Bronchial epithelial cell (primary cell): ENCODE results near the gene GRK6. TPM values are rescaled to one million over a fixed set of nuclear protein-coding genes. Genes with fewer than 3 reads are reported as not detected.

ENCODE experiments used
- DNase-seq: peaks from one replicate; pipeline ENCODE4 v3.0.0-alpha.2; 2010; ENCODE audit warnings: low read depth
- FAIRE-seq: peaks from 2 replicates; lab custom pipeline; 2011; peaks lifted over from hg19 to GRCh38; lab: Jason Lieb, UNC
- H3K27me3 ChIP-seq: 2 replicates; pipeline ENCODE4 v1.5.1; 2011; ENCODE audit warnings: low read length; ENCODE audit not compliant: control insufficient read depth, insufficient read depth
- H3K36me3 ChIP-seq: 2 replicates; pipeline ENCODE4 v1.5.1; 2011; ENCODE audit warnings: low read length; ENCODE audit not compliant: control insufficient read depth, insufficient read depth
- H3K4me3 ChIP-seq: 2 replicates; pipeline ENCODE4 v1.5.1; 2011; ENCODE audit warnings: mild to moderate bottlenecking, low read depth, low read length, control low read depth
- CTCF ChIP-seq: IDR thresholded peaks from 2 replicates; pipeline ENCODE4 v1.5.1; 2011; ENCODE audit warnings: mild to moderate bottlenecking, moderate library complexity, low read length, control low read depth, inconsistent platforms; ENCODE audit not compliant: insufficient read depth, severe bottlenecking
- total RNA-seq: library from RNA; depleted of rRNA; stranded (reverse); fragments of >200 nt; gene quantifications from 2 replicates; pipeline ENCODE4 v1.2.1, GENCODE V29; 2014

GRK6 gene
- total RNA-seq, 1 donor from 2014 or later, result 22.9 TPM

GRCh38 chr5:177476531-177477233, 50.2 kb downstream of the GRK6 start:
- no peak for TF ChIP-seq CTCF

GRCh38 chr5:177477701-177478477, 51.4 kb downstream of the GRK6 start:
- Histone ChIP-seq H3K27me3 (no peaks in the 10 kb centered on the region), H3K4me3 (no peak overlapping the region), H3K36me3 (peaks cover 4% of the 10 kb centered on the region)
- no peak for TF ChIP-seq CTCF
- FAIRE-seq (no peak), DNase-seq (no peak)

More at GRCh38 chr5:177476531-177477233, 50.2 kb downstream of the GRK6 start:
- FAIRE-seq (no peak), DNase-seq (no peak)
- Histone ChIP-seq H3K4me3 (no peak overlapping the region), H3K36me3 (peaks cover 4% of the 10 kb centered on the region), H3K27me3 (no peaks in the 10 kb centered on the region)

GRCh38 chr5:177478711-177479646, 52.5 kb downstream of the GRK6 start:
- FAIRE-seq (no peak), DNase-seq (peak; percentile 69)
- H3K27me3 ChIP-seq, result no peaks in the 10 kb centered on the region
- H3K36me3 ChIP-seq, result peaks cover 12% of the 10 kb centered on the region
- H3K4me3 ChIP-seq, result no peak overlapping the region
- TF ChIP-seq CTCF, result no peak

GRCh38 chr5:177479774-177480173, 53.3 kb downstream of the GRK6 start:
- H3K36me3 ChIP-seq, result peaks cover 20% of the 10 kb centered on the region
- DNase-seq (no peak), FAIRE-seq (no peak)
- no peaks in the 10 kb centered on the region for H3K27me3 ChIP-seq
- no peak overlapping the region for H3K4me3 ChIP-seq
- TF ChIP-seq CTCF, result no peak

- FAIRE-seq (no peak), DNase-seq (no peak)
- Histone ChIP-seq H3K27me3 (no peaks in the 10 kb centered on the region), H3K4me3 (no peak overlapping the region), H3K36me3 (peaks cover 31% of the 10 kb centered on the region)
- TF ChIP-seq CTCF, result no peak
These were observed 55.9 kb downstream of the GRK6 start for GRCh38 chr5:177482359-177482795.
